IgD-negative memory B cell (primary cell): ENCODE results near the gene SLC9A9. TPM values are rescaled to one million over a fixed set of nuclear protein-coding genes. Genes with fewer than 3 reads are reported as not detected.
A peak's percentile ranks its signal among the peaks of the same experiment; 100 is the strongest.

ENCODE experiments used
- H3K27ac Mint-ChIP-seq, 3 donors: one replicate each; pipeline ENCODE4 v1.8.0; 2020 to 2022; ENCODE audit warnings: mild to moderate bottlenecking in 3 of 3, mixed read lengths in 3 of 3, moderate library complexity in 1 of 3
- H3K27me3 Mint-ChIP-seq: one replicate; pipeline ENCODE4 v1.8.0; 2021; ENCODE audit warnings: mixed read lengths
- H3K36me3 Mint-ChIP-seq: one replicate; pipeline ENCODE4 v1.8.0; 2020; ENCODE audit warnings: mild to moderate bottlenecking, mixed read lengths
- H3K4me1 Mint-ChIP-seq, 3 donors: one replicate each; pipeline ENCODE4 v1.8.0; 2020 to 2022; ENCODE audit warnings: mixed read lengths in 3 of 3, mild to moderate bottlenecking in 1 of 3
- H3K4me3 Mint-ChIP-seq, 4 donors: one replicate each; pipeline ENCODE4 v1.8.0; 2020 to 2022; ENCODE audit warnings: mild to moderate bottlenecking in 4 of 4, mixed read lengths in 4 of 4, moderate library complexity in 3 of 4
- H3K9me3 Mint-ChIP-seq, 3 donors: one replicate each; pipeline ENCODE4 v1.8.0; 2020 to 2021; ENCODE audit warnings: mixed read lengths in 3 of 3, mild to moderate bottlenecking in 1 of 3
- polyA plus RNA-seq: library from polyadenylated mRNA; unstranded; fragments of 300-500 nt; fragmentation: Illumina TruSeq; gene quantifications from one replicate; pipeline ENCODE4 v1.2.3, GENCODE V29; 2021

The SLC9A9 gene
- polyA plus RNA-seq, 1 donor from 2014 or later, result 9.1 TPM

- H3K27me3 Mint-ChIP-seq, result no peaks in the 10 kb centered on the region
Observed at GRCh38 chr3:143339451-143339850, 508.8 kb downstream of the SLC9A9 start.

GRCh38 chr3:143337387-143337786, 510.9 kb downstream of the SLC9A9 start:
- no peaks in the 10 kb centered on the region for H3K4me1 Mint-ChIP-seq
- no peaks in the 10 kb centered on the region for H3K9me3 Mint-ChIP-seq
- no peak overlapping the region for H3K27ac Mint-ChIP-seq
- H3K27me3 Mint-ChIP-seq, result no peaks in the 10 kb centered on the region
- H3K36me3 Mint-ChIP-seq, result peaks cover 4% of the 10 kb centered on the region
- H3K4me3 Mint-ChIP-seq, result no peak overlapping the region

More at GRCh38 chr3:143339451-143339850, 508.8 kb downstream of the SLC9A9 start:
- H3K36me3 Mint-ChIP-seq, result peaks cover 5% of the 10 kb centered on the region
- no peaks in the 10 kb centered on the region for H3K9me3 Mint-ChIP-seq
- no peak overlapping the region for H3K4me3 Mint-ChIP-seq
- H3K4me1 Mint-ChIP-seq, result no peaks in the 10 kb centered on the region
- H3K27ac Mint-ChIP-seq, result no peak overlapping the region

- Mint-ChIP-seq H3K4me1 (no peaks in the 10 kb centered on the region), H3K27ac (no peak overlapping the region), H3K9me3 (no peaks in the 10 kb centered on the region), H3K4me3 (no peak overlapping the region), H3K27me3 (no peaks in the 10 kb centered on the region), H3K36me3 (peaks cover 2% of the 10 kb centered on the region)
Observed at GRCh38 chr3:143334231-143334630, 514.0 kb downstream of the SLC9A9 start.

GRCh38 chr3:143333367-143333766, 514.9 kb downstream of the SLC9A9 start:
- Mint-ChIP-seq H3K27ac (no peak overlapping the region), H3K9me3 (no peaks in the 10 kb centered on the region), H3K4me1 (peaks cover 0 to 2% (median 0%) of the 10 kb centered on the region in 3 donors), H3K27me3 (no peaks in the 10 kb centered on the region), H3K36me3 (peaks cover 2% of the 10 kb centered on the region), H3K4me3 (no peak overlapping the region)

- H3K9me3 Mint-ChIP-seq, result no peaks in the 10 kb centered on the region
- peaks cover 2% of the 10 kb centered on the region for H3K36me3 Mint-ChIP-seq
- H3K27ac Mint-ChIP-seq, result no peak overlapping the region
- no peaks in the 10 kb centered on the region for H3K27me3 Mint-ChIP-seq
- H3K4me3 Mint-ChIP-seq, result no peak overlapping the region
- peaks cover 2 to 6% (median 6%) of the 10 kb centered on the region in 3 donors for H3K4me1 Mint-ChIP-seq
Observed at GRCh38 chr3:143332026-143332425, 516.2 kb downstream of the SLC9A9 start.

GRCh38 chr3:143331350-143331749, 516.9 kb downstream of the SLC9A9 start:
- H3K27me3 Mint-ChIP-seq, result no peaks in the 10 kb centered on the region
- no peaks in the 10 kb centered on the region for H3K9me3 Mint-ChIP-seq
- peaks cover 7 to 12% (median 12%) of the 10 kb centered on the region in 3 donors for H3K4me1 Mint-ChIP-seq
- H3K27ac Mint-ChIP-seq, result no peak overlapping the region
- H3K36me3 Mint-ChIP-seq, result peaks cover 5% of the 10 kb centered on the region
- H3K4me3 Mint-ChIP-seq, result no peak overlapping the region

- Mint-ChIP-seq H3K27me3 (no peaks in the 10 kb centered on the region), H3K27ac (no peak overlapping the region), H3K4me1 (peaks cover 7 to 12% (median 12%) of the 10 kb centered on the region in 3 donors), H3K36me3 (peaks cover 8% of the 10 kb centered on the region), H3K9me3 (no peaks in the 10 kb centered on the region), H3K4me3 (no peak overlapping the region)
Observed at GRCh38 chr3:143330296-143330868, 517.9 kb downstream of the SLC9A9 start.

- H3K4me3 Mint-ChIP-seq, result no peak overlapping the region
- H3K27me3 Mint-ChIP-seq, result no peaks in the 10 kb centered on the region
- no peak overlapping the region for H3K27ac Mint-ChIP-seq
- H3K36me3 Mint-ChIP-seq, result peaks cover 8% of the 10 kb centered on the region
- H3K9me3 Mint-ChIP-seq, result no peaks in the 10 kb centered on the region
- H3K4me1 Mint-ChIP-seq, result peaks cover 7 to 12% (median 12%) of the 10 kb centered on the region in 3 donors
Observed at GRCh38 chr3:143329567-143330211, 518.6 kb downstream of the SLC9A9 start.

GRCh38 chr3:143328451-143328850, 519.8 kb downstream of the SLC9A9 start:
- Mint-ChIP-seq H3K4me1 (peaks cover 7 to 12% (median 12%) of the 10 kb centered on the region in 3 donors), H3K27me3 (no peaks in the 10 kb centered on the region), H3K27ac (no peak overlapping the region), H3K4me3 (no peak overlapping the region), H3K36me3 (peaks cover 6% of the 10 kb centered on the region), H3K9me3 (no peaks in the 10 kb centered on the region)

- peak overlapping the region in 1 of 4 donors; percentile 13 for H3K4me3 Mint-ChIP-seq
- H3K9me3 Mint-ChIP-seq, result no peaks in the 10 kb centered on the region
- peaks cover 6% of the 10 kb centered on the region for H3K36me3 Mint-ChIP-seq
- H3K27ac Mint-ChIP-seq, result peak overlapping the region in 1 of 3 donors; percentile 17
- H3K27me3 Mint-ChIP-seq, result no peaks in the 10 kb centered on the region
- peaks cover 7 to 16% (median 12%) of the 10 kb centered on the region in 3 donors for H3K4me1 Mint-ChIP-seq
Observed at GRCh38 chr3:143326983-143327778, 521.1 kb downstream of the SLC9A9 start.

- Mint-ChIP-seq H3K4me1 (peaks cover 5 to 11% (median 8%) of the 10 kb centered on the region in 3 donors), H3K27me3 (no peaks in the 10 kb centered on the region), H3K36me3 (peaks cover 3% of the 10 kb centered on the region), H3K9me3 (no peaks in the 10 kb centered on the region), H3K27ac (no peak overlapping the region), H3K4me3 (peak overlapping the region in 1 of 4 donors; percentile 33)
Observed at GRCh38 chr3:143321058-143321769, 527.1 kb downstream of the SLC9A9 start.

- no peaks in the 10 kb centered on the region for H3K9me3 Mint-ChIP-seq
- no peaks in the 10 kb centered on the region for H3K27me3 Mint-ChIP-seq
- H3K27ac Mint-ChIP-seq, result no peak overlapping the region
- H3K4me1 Mint-ChIP-seq, result peaks cover 0 to 2% (median 1%) of the 10 kb centered on the region in 3 donors
- peaks cover 2% of the 10 kb centered on the region for H3K36me3 Mint-ChIP-seq
- H3K4me3 Mint-ChIP-seq, result no peak overlapping the region
Observed at GRCh38 chr3:143315766-143316165, 532.5 kb downstream of the SLC9A9 start.

- H3K36me3 Mint-ChIP-seq, result no peaks in the 10 kb centered on the region
- no peak overlapping the region for H3K4me3 Mint-ChIP-seq
- H3K27ac Mint-ChIP-seq, result no peak overlapping the region
- no peaks in the 10 kb centered on the region for H3K9me3 Mint-ChIP-seq
- no peaks in the 10 kb centered on the region for H3K4me1 Mint-ChIP-seq
- no peaks in the 10 kb centered on the region for H3K27me3 Mint-ChIP-seq
Observed at GRCh38 chr3:143314251-143315093, 533.8 kb downstream of the SLC9A9 start.

- H3K9me3 Mint-ChIP-seq, result no peaks in the 10 kb centered on the region
- H3K27me3 Mint-ChIP-seq, result no peaks in the 10 kb centered on the region
- H3K36me3 Mint-ChIP-seq, result no peaks in the 10 kb centered on the region
- no peak overlapping the region for H3K27ac Mint-ChIP-seq
- H3K4me3 Mint-ChIP-seq, result no peak overlapping the region
- no peaks in the 10 kb centered on the region for H3K4me1 Mint-ChIP-seq
Observed at GRCh38 chr3:143313893-143314188, 534.4 kb downstream of the SLC9A9 start.
